Measurements from ENCODE around the gene ITGAE.

Gene ITGAE

GRCh38 chr17:3669548-3669947, 131.4 kb downstream of the ITGAE start:
- no peak for DNase-seq
- Histone ChIP-seq H3K9me3 (ENCODE audit: severe bottlenecking) (no peaks in the 10 kb centered on the region), H3K27ac (peak overlapping the region; percentile 91), H3K4me3 (ENCODE audit: low read depth, low read length) (peak overlapping the region; percentile 80), H3K36me3 (peaks cover 28% of the 10 kb centered on the region), H3K27me3 (ENCODE audit: insufficient read depth, low read depth, severe bottlenecking) (no peaks in the 10 kb centered on the region)
- TF ChIP-seq CTCF (IDR thresholded peaks at IDR 0.05; ENCODE audit: low read depth, low read length) = no peak

GRCh38 chr17:3669085-3669347, 132.0 kb downstream of the ITGAE start:
- Histone ChIP-seq H3K27ac (peak overlapping the region; percentile 91), H3K9me3 (ENCODE audit: severe bottlenecking) (no peaks in the 10 kb centered on the region), H3K4me3 (ENCODE audit: low read depth, low read length) (peak overlapping the region; percentile 80), H3K36me3 (peaks cover 33% of the 10 kb centered on the region), H3K27me3 (ENCODE audit: insufficient read depth, low read depth, severe bottlenecking) (no peaks in the 10 kb centered on the region)
- no peak for DNase-seq
- no peak for TF ChIP-seq CTCF (IDR thresholded peaks at IDR 0.05; ENCODE audit: low read depth, low read length)

- no peak for TF ChIP-seq CTCF (IDR thresholded peaks at IDR 0.05; ENCODE audit: low read depth, low read length)
- peak; percentile 98 for DNase-seq
- Histone ChIP-seq H3K27ac (peak within 1 kb of the TSS; percentile 96), H3K36me3 (peaks cover 33% of the 10 kb centered on the region), H3K4me3 (ENCODE audit: low read depth, low read length) (peak within 1 kb of the TSS; percentile 80), H3K27me3 (ENCODE audit: insufficient read depth, low read depth, severe bottlenecking) (no peaks in the 10 kb centered on the region), H3K9me3 (ENCODE audit: severe bottlenecking) (no peaks in the 10 kb centered on the region)
Observed at GRCh38 chr17:3668279-3669084, 132.5 kb downstream of the ITGAE start, which contains the start of the genes EMC6 and TAX1BP3. Gene EMC6 (plus strand): TSS chr17:3668812. CDS start chr17:3669147, 335 bp downstream. Gene TAX1BP3 (minus strand): TSS chr17:3668578. CDS start chr17:3668526, 52 bp downstream.

GRCh38 chr17:3667366-3668278, 133.4 kb downstream of the ITGAE start:
- Histone ChIP-seq H3K27ac (peak overlapping the region; percentile 96), H3K36me3 (peaks cover 33% of the 10 kb centered on the region), H3K9me3 (ENCODE audit: severe bottlenecking) (no peaks in the 10 kb centered on the region), H3K4me3 (ENCODE audit: low read depth, low read length) (peak overlapping the region; percentile 80), H3K27me3 (ENCODE audit: insufficient read depth, low read depth, severe bottlenecking) (no peaks in the 10 kb centered on the region)
- peak; percentile 76 for DNase-seq
- TF ChIP-seq CTCF (IDR thresholded peaks at IDR 0.05; ENCODE audit: low read depth, low read length) = no peak

- Histone ChIP-seq H3K27ac (peak overlapping the region; percentile 96), H3K36me3 (peaks cover 36% of the 10 kb centered on the region), H3K9me3 (ENCODE audit: severe bottlenecking) (no peaks in the 10 kb centered on the region), H3K27me3 (ENCODE audit: insufficient read depth, low read depth, severe bottlenecking) (no peaks in the 10 kb centered on the region), H3K4me3 (ENCODE audit: low read depth, low read length) (no peak overlapping the region)
- DNase-seq = no peak
- TF ChIP-seq CTCF (IDR thresholded peaks at IDR 0.05; ENCODE audit: low read depth, low read length) = no peak
Observed at GRCh38 chr17:3666516-3666915, 134.5 kb downstream of the ITGAE start.
